SK-N-SH (cell line): ENCODE results near the gene AZIN2. TPM values are rescaled to one million over a fixed set of nuclear protein-coding genes. Genes with fewer than 3 reads are reported as not detected.

ENCODE experiments used
- CTCF ChIA-PET: fragments of 300-600, 350-600 bp; formaldehyde crosslinking; extraction: SDS; loops from one replicate; lab custom pipeline; 2021; lab: Yijun Ruan, JAX
- POLR2A ChIA-PET: fragments of 350-600 bp; sonication (Branson Sonifier 250); formaldehyde crosslinking; extraction: SDS; loops from one replicate; lab custom pipeline; 2020; ENCODE audit warnings: antibody characterized with exemption, inconsistent platforms; lab: Yijun Ruan, JAX
- DNase-seq: peaks from one replicate; pipeline ENCODE4 v3.0.0; 2012
- H2AFZ ChIP-seq: fragments of 200-600 bp; sonication (generic); 2 replicates; pipeline ENCODE4 v1.8.1; 2016; ENCODE audit warnings: antibody characterized with exemption, mild to moderate bottlenecking, low read depth
- H3F3A ChIP-seq: fragments of 200-600 bp; sonication (generic); replicated peaks from 2 replicates; pipeline ENCODE3; 2016; ENCODE audit warnings: antibody characterized with exemption, mild to moderate bottlenecking; ENCODE audit not compliant: insufficient read depth
- H3K27ac ChIP-seq, 2 experiments: fragments of 200-500 bp in 1 of 2; fragments of 200-600 bp in 1 of 2; sonication (Bioruptor generic) in 1 of 2; sonication (generic), shearing (Covaris generic) in 1 of 2; 2 replicates each; pipeline versions ENCODE4 v1.5.1 to v1.6.1; 2014 to 2016; ENCODE audit warnings: low read depth in 2 of 2, inconsistent platforms in 1 of 2, low read length in 1 of 2, mild to moderate bottlenecking in 1 of 2, mixed read lengths in 1 of 2
- H3K27me3 ChIP-seq: fragments of 200-600 bp; sonication (generic), shearing (Covaris generic); 2 replicates; pipeline ENCODE4 v1.6.1; 2016; ENCODE audit warnings: mixed run types; ENCODE audit not compliant: insufficient read depth
- H3K36me3 ChIP-seq, 2 experiments: fragments of 200-500 bp in 1 of 2; fragments of 200-600 bp in 1 of 2; sonication (Bioruptor generic) in 1 of 2; sonication (generic) in 1 of 2; replicated peaks in 1 of 2; 2 replicates each; pipeline versions ENCODE3 to v1.5.1; 2014 to 2016; ENCODE audit warnings: low read length in 1 of 2, mild to moderate bottlenecking in 1 of 2; ENCODE audit not compliant: insufficient read depth in 2 of 2, control insufficient read depth in 1 of 2
- H3K4me1 ChIP-seq, 2 experiments: fragments of 200-500 bp in 1 of 2; fragments of 200-600 bp in 1 of 2; sonication (Bioruptor generic) in 1 of 2; sonication (generic), shearing (Covaris generic) in 1 of 2; 2 replicates each; pipeline versions ENCODE4 v1.5.1 to v1.6.1; 2014 to 2016; ENCODE audit warnings: low read depth in 1 of 2, low read length in 1 of 2, mixed run types in 1 of 2; ENCODE audit not compliant: insufficient read depth in 2 of 2, control insufficient read depth in 1 of 2
- H3K4me2 ChIP-seq: fragments of 200-600 bp; sonication (generic), shearing (Covaris generic); 2 replicates; pipeline ENCODE4 v1.6.1; 2017; ENCODE audit warnings: mixed run types
- H3K4me3 ChIP-seq, 2 experiments: fragments of 200-500 bp in 1 of 2; fragments of 200-600 bp in 1 of 2; sonication (Bioruptor generic) in 1 of 2; sonication (generic), shearing (Covaris generic) in 1 of 2; 2 replicates each; pipeline versions ENCODE4 v1.5.1 to v1.8.1; 2014 to 2016; ENCODE audit warnings: low read depth in 2 of 2, inconsistent platforms in 1 of 2, low read length in 1 of 2, mild to moderate bottlenecking in 1 of 2, mixed read lengths in 1 of 2, moderate library complexity in 1 of 2
- H3K79me2 ChIP-seq: fragments of 200-600 bp; sonication (generic); 2 replicates; pipeline ENCODE4 v1.8.1; 2017; ENCODE audit warnings: mild to moderate bottlenecking; ENCODE audit not compliant: insufficient read depth
- H3K9ac ChIP-seq: fragments of 200-600 bp; sonication (generic); 2 replicates; pipeline ENCODE4 v1.6.1; 2017; ENCODE audit warnings: mixed run types
- H3K9me2 ChIP-seq: fragments of 200-600 bp; sonication (generic); 2 replicates; pipeline ENCODE4 v1.6.1; 2017; ENCODE audit warnings: mixed run types
- H3K9me3 ChIP-seq: fragments of 200-600 bp; sonication (generic); 2 replicates; pipeline ENCODE4 v1.6.1; 2017; ENCODE audit warnings: mixed run types, mild to moderate bottlenecking, moderate library complexity
- H4K20me1 ChIP-seq: fragments of 200-600 bp; sonication (generic); 2 replicates; pipeline ENCODE4 v1.6.1; 2017; ENCODE audit warnings: mild to moderate bottlenecking, mixed run types; ENCODE audit not compliant: insufficient read depth
- CHD2 ChIP-seq: fragments of 150-350 bp; IDR thresholded peaks from 2 replicates; pipeline ENCODE4 v1.6.1; 2018; ENCODE audit warnings: low read length; ENCODE audit not compliant: partially characterized antibody
- ELF1 ChIP-seq: IDR thresholded peaks from 2 replicates; pipeline ENCODE4 v1.4.0; 2012
- JUND ChIP-seq: IDR thresholded peaks from 2 replicates; pipeline ENCODE4 v1.4.0; 2012
- MAX ChIP-seq: IDR thresholded peaks from 2 replicates; pipeline ENCODE4 v1.4.0; 2012; ENCODE audit warnings: low read depth
- NRF1 ChIP-seq: IDR thresholded peaks from 2 replicates; pipeline ENCODE4 v1.6.1; 2012; ENCODE audit warnings: low read depth, mild to moderate bottlenecking, low read length
- POLR2AphosphoS5 ChIP-seq: IDR thresholded peaks from 2 replicates; pipeline ENCODE4 v1.6.1; 2012; ENCODE audit warnings: low read depth, low read length
- RAD21 ChIP-seq: IDR thresholded peaks from 2 replicates; pipeline ENCODE4 v1.6.1; 2012; ENCODE audit warnings: mild to moderate bottlenecking, low read length
- REST ChIP-seq: IDR thresholded peaks from 2 replicates; pipeline ENCODE4 v1.6.1; 2012; ENCODE audit warnings: mild to moderate bottlenecking, low read depth, low read length, moderate library complexity
- RXRA ChIP-seq: IDR thresholded peaks from 2 replicates; pipeline ENCODE4 v1.4.0; 2012; ENCODE audit warnings: low read depth, mild to moderate bottlenecking, borderline replicate concordance
- SMC3 ChIP-seq: IDR thresholded peaks from 2 replicates; pipeline ENCODE4 v1.6.1; 2012; ENCODE audit warnings: low read depth, low read length, improper control_type of control experiment
- TCF12 ChIP-seq: IDR thresholded peaks from 2 replicates; pipeline ENCODE4 v1.4.0; 2012
- ZBTB33 ChIP-seq: IDR thresholded peaks from 2 replicates; pipeline ENCODE4 v1.4.0; 2012; ENCODE audit warnings: low read depth, borderline replicate concordance
- WGBS: methylation state at CpG from one replicate; pipeline ENCODE4 v1.1.6; 2017; ENCODE audit warnings: low lambda C conversion rate; 5-methylcytosine and 5-hydroxymethylcytosine counted together
- polyA plus RNA-seq, 3 experiments: library from polyadenylated mRNA; depleted of rRNA; stranded (reverse); fragments of >200 nt; gene quantifications; 2 replicates each; pipeline ENCODE4 v1.2.3, GENCODE V29; 2012

Gene AZIN2
- polyA plus RNA-seq, 1 of the 3 experiments (the other 2 are of a cell fraction): 17.8 TPM

- TF ChIP-seq RAD21 (no peak), ZBTB33 (no peak), CHD2 (no peak), NRF1 (no peak), RXRA (no peak), REST (no peak), JUND (no peak)
- CTCF ChIA-PET: interaction anchor here (1.0 to 1.6 kb wide), 5 partner anchors 9 to 689 kb away, joined by 3 to 8 read pairs (median 4); partner anchors contain the start of gene AZIN2
- DNase-seq: no peak
- POLR2A ChIA-PET: no interaction called here
- Histone ChIP-seq H3K9ac (no peak overlapping the region), H4K20me1 (no peaks in the 10 kb centered on the region), H3K4me2 (no peak overlapping the region), H3K27ac (no peak overlapping the region), H3K27me3 (no peaks in the 10 kb centered on the region), H3K79me2 (no peaks in the 10 kb centered on the region), H3K4me3 (no peak overlapping the region), H3K9me2 (no peaks in the 10 kb centered on the region), H3F3A (no peaks in the 10 kb centered on the region), H3K9me3 (no peaks in the 10 kb centered on the region), H3K4me1 (peaks cover 0 to 6% of the 10 kb centered on the region in 2 experiments; a peak in 1 of 4 replicates), H3K36me3 (no peaks in the 10 kb centered on the region), H2AFZ (no peak overlapping the region)
- 100% methylated on average over 2 of the region's 2 CpGs for WGBS
Observed at GRCh38 chr1:33089457-33089856, 8.5 kb downstream of the AZIN2 start.

GRCh38 chr1:33092438-33092837 lies 11.5 kb downstream of the AZIN2 start:
- DNase-seq: no peak
- H3K79me2 ChIP-seq: no peaks in the 10 kb centered on the region
- WGBS: 93% methylated on average over 10 of the region's 10 CpGs
- H3K4me3 ChIP-seq: no peak overlapping the region
- CTCF ChIA-PET: interaction anchor here (0.7 to 5.3 kb wide), 4 partner anchors 9 to 270 kb away, joined by 3 to 37 read pairs (median 4); no protein-coding TSS in a partner anchor
- no peak overlapping the region for H3K27ac ChIP-seq
- no peaks in the 10 kb centered on the region for H3K9me3 ChIP-seq
- H3K9me2 ChIP-seq: no peaks in the 10 kb centered on the region
- no peaks in the 10 kb centered on the region for H3K36me3 ChIP-seq
- TF ChIP-seq POLR2AphosphoS5: no peak
- no peak for TF ChIP-seq TCF12
- TF ChIP-seq MAX: no peak
- no peak for TF ChIP-seq ELF1
- TF ChIP-seq SMC3: no peak
- H4K20me1 ChIP-seq: no peaks in the 10 kb centered on the region
- H3K27me3 ChIP-seq: no peaks in the 10 kb centered on the region
- H3K4me1 ChIP-seq: no peaks in the 10 kb centered on the region
- no peak overlapping the region for H3K9ac ChIP-seq
- H3F3A ChIP-seq: peaks cover 2% of the 10 kb centered on the region
- no peak overlapping the region for H2AFZ ChIP-seq
- no peak overlapping the region for H3K4me2 ChIP-seq
- POLR2A ChIA-PET: no interaction called here
